Endodermal cell (in vitro differentiated cells): Measurements from ENCODE around the gene AHNAK2. TPM values are rescaled to one million over a fixed set of nuclear protein-coding genes. Genes with fewer than 3 reads are reported as not detected.

Experiments
- DNase-seq: peaks from one replicate; pipeline ENCODE4 v3.0.0-alpha.2; 2017
- H3K27ac ChIP-seq: 2 replicates; pipeline ENCODE4 v1.5.1; 2013; ENCODE audit warnings: mild to moderate bottlenecking, low read depth, low read length, moderate library complexity
- H3K27me3 ChIP-seq: 2 replicates; pipeline ENCODE4 v1.6.1; 2013; ENCODE audit warnings: mild to moderate bottlenecking, low read length, moderate library complexity; ENCODE audit not compliant: insufficient read depth, control insufficient read depth, poor library complexity, severe bottlenecking
- H3K36me3 ChIP-seq: 2 replicates; pipeline ENCODE4 v1.7.0; 2013; ENCODE audit warnings: mild to moderate bottlenecking, low read length, moderate library complexity; ENCODE audit not compliant: control insufficient read depth, insufficient read depth
- H3K4me1 ChIP-seq: one replicate; pipeline ENCODE4 v1.7.0; 2013; ENCODE audit warnings: low read length; ENCODE audit not compliant: control insufficient read depth, insufficient read depth
- H3K4me3 ChIP-seq: 2 replicates; pipeline ENCODE4 v1.5.1; 2013; ENCODE audit warnings: mild to moderate bottlenecking, low read length, moderate library complexity
- H3K9ac ChIP-seq: 2 replicates; pipeline ENCODE4 v1.6.1; 2013; ENCODE audit warnings: mild to moderate bottlenecking, low read length, moderate library complexity; ENCODE audit not compliant: poor library complexity, severe bottlenecking; ENCODE audit errors: extremely low read depth
- H3K9me3 ChIP-seq: 2 replicates; pipeline ENCODE4 v1.6.1; 2013; ENCODE audit warnings: mild to moderate bottlenecking, low read length, moderate library complexity; ENCODE audit not compliant: control insufficient read depth
- H3K27ac Mint-ChIP-seq: 2 replicates; pipeline ENCODE4 v1.8.0; 2020; ENCODE audit warnings: mixed read lengths
- H3K27me3 Mint-ChIP-seq: 2 replicates; pipeline ENCODE4 v1.8.0; 2021; ENCODE audit warnings: mild to moderate bottlenecking, mixed read lengths; ENCODE audit not compliant: insufficient read depth
- H3K36me3 Mint-ChIP-seq: 2 replicates; pipeline ENCODE4 v1.8.0; 2020; ENCODE audit warnings: low read depth, mixed read lengths
- H3K4me1 Mint-ChIP-seq: 2 replicates; pipeline ENCODE4 v1.8.0; 2020; ENCODE audit warnings: mixed read lengths
- H3K4me3 Mint-ChIP-seq: 2 replicates; pipeline ENCODE4 v1.8.0; 2020; ENCODE audit warnings: mild to moderate bottlenecking, moderate library complexity, mixed read lengths
- H3K9me3 Mint-ChIP-seq: 2 replicates; pipeline ENCODE4 v1.8.0; 2020; ENCODE audit warnings: mild to moderate bottlenecking, mixed read lengths
- CTCF ChIP-seq: fragments of 200-600 bp; sonication (generic); conservative IDR thresholded peaks from 2 replicates; pipeline ENCODE4 v1.5.0; 2021; ENCODE audit warnings: antibody characterized with exemption, mild to moderate bottlenecking
- WGBS, 2 experiments: methylation state at CpG; one replicate each; pipeline versions ENCODE4 v1.1.5 to v1.1.7; 2013; ENCODE audit warnings: missing lambda C conversion rate in 2 of 2, mixed read lengths in 1 of 2; ENCODE audit not compliant: insufficient coverage in 1 of 2, insufficient read length in 1 of 2; 5-methylcytosine and 5-hydroxymethylcytosine counted together
- total RNA-seq, 2 donors: library from RNA; stranded (reverse); fragmentation: NEBNext Ultra II Directional in 1 of 2; extraction: Animal tissue kit (Norgen Biotek cat#: 25700) in 1 of 2; gene quantifications; 2 replicates in 1 of 2; 3 replicates in 1 of 2; pipeline ENCODE4 v1.2.1, GENCODE V29; 2021

The AHNAK2 gene
- total RNA-seq, 2 donors from 2014 or later, result 0.93 to 2.2 TPM

GRCh38 chr14:104917993-104918392 is 60.2 kb downstream of the AHNAK2 start:
- Mint-ChIP-seq H3K36me3 (no peaks in the 10 kb centered on the region), H3K27me3 (peaks cover 19% of the 10 kb centered on the region)

GRCh38 chr14:104917116-104917515 is 61.1 kb downstream of the AHNAK2 start:
- no peak overlapping the region for H3K4me3 Mint-ChIP-seq
- no peak overlapping the region for H3K27ac ChIP-seq
- 90 to 95% methylated on average over 7 to 8 of the region's 9 CpGs for WGBS, 2 experiments

More at GRCh38 chr14:104917993-104918392, 60.2 kb downstream of the AHNAK2 start:
- no peak overlapping the region for H3K4me3 ChIP-seq
- Mint-ChIP-seq H3K9me3 (no peaks in the 10 kb centered on the region), H3K4me1 (no peaks in the 10 kb centered on the region), H3K27ac (no peak overlapping the region), H3K4me3 (no peak overlapping the region)
- 84 to 95% methylated on average over 4 of the region's 4 CpGs for WGBS, 2 experiments
- H3K4me1 ChIP-seq, result no peaks in the 10 kb centered on the region
- H3K36me3 ChIP-seq, result no peaks in the 10 kb centered on the region
- TF ChIP-seq CTCF, result no peak
- H3K27ac ChIP-seq, result no peak overlapping the region
- DNase-seq, result no peak
- H3K9ac ChIP-seq, result no peak overlapping the region
- peaks cover 14% of the 10 kb centered on the region for H3K27me3 ChIP-seq
- H3K9me3 ChIP-seq, result no peaks in the 10 kb centered on the region

GRCh38 chr14:104913435-104913834 is 64.7 kb downstream of the AHNAK2 start:
- H3K9me3 ChIP-seq, result peaks cover 14% of the 10 kb centered on the region
- H3K4me1 Mint-ChIP-seq, result no peaks in the 10 kb centered on the region
- no peak overlapping the region for H3K27ac ChIP-seq
- H3K4me3 Mint-ChIP-seq, result no peak overlapping the region
- H3K4me1 ChIP-seq, result no peaks in the 10 kb centered on the region
- no peak overlapping the region for H3K9ac ChIP-seq
- peaks cover 31% of the 10 kb centered on the region for H3K27me3 Mint-ChIP-seq
- TF ChIP-seq CTCF, result no peak
- no peaks in the 10 kb centered on the region for H3K36me3 Mint-ChIP-seq
- peaks cover 26% of the 10 kb centered on the region for H3K27me3 ChIP-seq
- no peak for DNase-seq
- H3K4me3 ChIP-seq, result no peak overlapping the region
- peaks cover 15% of the 10 kb centered on the region for H3K9me3 Mint-ChIP-seq
- no peak overlapping the region for H3K27ac Mint-ChIP-seq
- WGBS, 2 experiments, result 91 to 93% methylated on average over 5 to 7 of the region's 7 CpGs
- H3K36me3 ChIP-seq, result no peaks in the 10 kb centered on the region

More at GRCh38 chr14:104917116-104917515, 61.1 kb downstream of the AHNAK2 start:
- DNase-seq, result no peak
- no peaks in the 10 kb centered on the region for H3K36me3 Mint-ChIP-seq
- no peak overlapping the region for H3K27ac Mint-ChIP-seq
- Histone ChIP-seq H3K9ac (no peak overlapping the region), H3K4me1 (no peaks in the 10 kb centered on the region), H3K36me3 (no peaks in the 10 kb centered on the region), H3K27me3 (peaks cover 14% of the 10 kb centered on the region), H3K9me3 (peaks cover 2% of the 10 kb centered on the region), H3K4me3 (no peak overlapping the region)
- H3K4me1 Mint-ChIP-seq, result no peaks in the 10 kb centered on the region
- H3K27me3 Mint-ChIP-seq, result peaks cover 19% of the 10 kb centered on the region
- no peak for TF ChIP-seq CTCF
- H3K9me3 Mint-ChIP-seq, result peaks cover 1% of the 10 kb centered on the region
